ENCODE measurements around the gene UBXN11. TPM values are rescaled to one million over a fixed set of nuclear protein-coding genes. Genes with fewer than 3 reads are reported as not detected.

UBXN11 gene, protein sequence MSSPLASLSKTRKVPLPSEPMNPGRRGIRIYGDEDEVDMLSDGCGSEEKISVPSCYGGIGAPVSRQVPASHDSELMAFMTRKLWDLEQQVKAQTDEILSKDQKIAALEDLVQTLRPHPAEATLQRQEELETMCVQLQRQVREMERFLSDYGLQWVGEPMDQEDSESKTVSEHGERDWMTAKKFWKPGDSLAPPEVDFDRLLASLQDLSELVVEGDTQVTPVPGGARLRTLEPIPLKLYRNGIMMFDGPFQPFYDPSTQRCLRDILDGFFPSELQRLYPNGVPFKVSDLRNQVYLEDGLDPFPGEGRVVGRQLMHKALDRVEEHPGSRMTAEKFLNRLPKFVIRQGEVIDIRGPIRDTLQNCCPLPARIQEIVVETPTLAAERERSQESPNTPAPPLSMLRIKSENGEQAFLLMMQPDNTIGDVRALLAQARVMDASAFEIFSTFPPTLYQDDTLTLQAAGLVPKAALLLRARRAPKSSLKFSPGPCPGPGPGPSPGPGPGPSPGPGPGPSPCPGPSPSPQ
- 10 to 100 TPM; 24.5 to 26.1 TPM for total RNA-seq

DNA sequence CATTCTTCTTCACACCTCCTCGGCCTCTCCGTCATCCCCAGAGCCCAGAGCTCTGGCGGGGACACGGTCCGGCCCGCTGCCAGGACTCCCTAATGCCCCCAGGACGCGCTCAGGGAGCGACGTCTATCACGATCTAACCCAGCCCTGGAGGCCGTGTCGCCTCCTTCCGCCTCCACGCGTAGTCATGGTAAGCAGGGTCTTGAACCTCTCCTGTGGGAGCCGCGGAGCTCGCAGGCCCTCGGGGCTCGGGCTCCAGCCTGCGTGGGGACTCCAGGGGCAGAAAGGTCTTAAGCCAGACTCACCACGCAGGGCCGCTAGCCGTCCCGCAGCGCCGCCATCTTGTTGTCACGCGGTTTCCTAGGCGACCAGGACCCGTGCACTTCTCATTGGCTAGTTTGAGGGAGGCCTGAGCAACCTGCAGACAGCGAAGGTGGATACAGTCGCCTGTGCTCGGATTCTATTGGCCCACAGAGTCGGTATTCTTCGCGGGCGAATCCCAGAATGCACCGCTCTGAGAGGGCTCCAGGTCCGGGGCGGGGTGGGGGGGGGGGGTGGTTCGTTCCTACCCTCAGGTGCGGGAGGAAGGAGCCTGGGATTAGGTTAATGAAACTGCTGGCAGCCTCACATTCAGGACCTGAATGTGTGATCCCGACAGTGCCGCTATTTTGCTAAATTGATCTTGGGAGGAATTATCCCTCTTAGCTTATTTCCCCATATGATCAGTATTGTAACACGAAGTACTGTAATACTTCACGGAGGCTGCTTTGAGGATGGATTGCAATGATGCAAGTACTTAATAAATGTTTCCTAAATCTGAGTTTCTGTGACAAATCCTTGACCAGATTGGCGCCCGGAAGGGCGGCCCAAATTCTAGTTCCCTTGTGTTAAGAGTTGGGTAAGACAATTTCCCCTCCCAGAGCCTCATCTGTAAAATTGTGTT, at the start of gene UBXN11:
UBXN11 (minus strand) TSS at position 347 of the 940 bp plus-strand sequence. CDS start 3,753 bp downstream, outside the sequence.
- H3K4me1 Mint-ChIP-seq (ENCODE audit: low read depth) = peaks cover 32% of the 10 kb centered on the region
- H3K27me3 Mint-ChIP-seq = no peaks in the 10 kb centered on the region
- intact Hi-C loops (cut with micrococcal nuclease) = loop anchor here (5.0 kb wide), 1 partner anchor 166 kb away; the partner anchor contains the start of gene HMGN2
- POLR2A ChIA-PET = interaction anchor here (0.6 to 4.7 kb wide), 11 partner anchors 9 to 1343 kb away, joined by 3 to 58 read pairs (median 4); partner anchors contain the start of genes CD52, DHDDS, PDIK1L and SH3BGRL3
- peak within 1 kb of the TSS; percentile 92 for H3K27ac Mint-ChIP-seq
- no peaks in the 10 kb centered on the region for H3K36me3 Mint-ChIP-seq
- peak; percentile 97 for DNase-seq
- CTCF ChIA-PET = interaction anchor here (1.1 to 23.7 kb wide), 4 partner anchors 12 to 137 kb away, joined by 3 to 886 read pairs (median 41); partner anchors contain the start of genes CD52, SH3BGRL3 and ZNF593
- peak within 1 kb of the TSS; percentile 95 for H3K4me3 Mint-ChIP-seq
- H3K9me3 Mint-ChIP-seq = no peaks in the 10 kb centered on the region

DNA sequence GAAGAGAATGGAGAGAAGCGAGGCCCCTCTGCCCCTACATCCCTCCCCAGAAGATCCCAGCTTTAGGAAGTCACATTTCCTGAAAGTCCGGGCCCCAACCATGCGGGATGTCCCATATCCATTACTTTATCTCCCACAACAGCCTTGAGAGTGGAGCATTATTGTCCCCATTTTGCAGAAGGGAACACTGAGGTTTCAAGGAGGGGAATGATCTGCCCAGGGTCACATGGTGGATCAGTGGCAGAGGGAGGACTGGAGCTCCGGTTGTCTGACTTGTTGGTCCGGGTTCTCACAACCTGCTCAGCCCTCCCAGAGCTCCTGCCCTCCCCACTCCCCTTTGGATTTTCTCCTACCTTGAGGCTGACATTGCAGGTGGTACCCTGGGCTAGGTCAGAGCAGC, 49.7 kb upstream of the UBXN11 start:
- CTCF ChIA-PET = no interaction called here
- DNase-seq = no peak
- POLR2A ChIA-PET = no interaction called here
- Mint-ChIP-seq H3K27me3 (peaks cover 6% of the 10 kb centered on the region), H3K4me3 (no peak overlapping the region), H3K27ac (no peak overlapping the region), H3K36me3 (no peaks in the 10 kb centered on the region), H3K4me1 (ENCODE audit: low read depth) (peaks cover 29% of the 10 kb centered on the region), H3K9me3 (no peaks in the 10 kb centered on the region)
- intact Hi-C loops (cut with micrococcal nuclease) = no loop called here

DNA sequence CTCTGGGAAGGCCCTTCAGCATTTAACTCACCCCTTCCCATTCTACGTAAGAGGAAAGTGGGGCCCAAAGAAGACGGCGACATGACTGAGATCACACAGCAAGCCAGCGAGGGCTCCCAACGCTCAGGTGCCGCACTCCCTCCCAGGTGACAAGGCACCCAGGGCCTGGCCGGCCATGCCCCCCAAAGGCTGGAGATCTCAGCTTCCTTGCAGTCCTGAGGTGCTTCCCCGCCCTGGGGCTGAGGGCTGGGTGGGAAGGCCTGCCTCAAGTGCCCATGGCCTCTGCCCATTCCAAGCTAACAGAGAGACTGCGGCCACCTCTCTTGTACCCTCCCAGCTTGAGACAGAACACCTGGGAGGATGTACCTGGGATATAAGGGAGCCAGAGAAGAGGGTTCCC, 48.5 kb upstream of the UBXN11 start:
- no peaks in the 10 kb centered on the region for H3K36me3 Mint-ChIP-seq
- CTCF ChIA-PET = interaction anchor here (1.4 kb wide), 1 partner anchor 9 kb away, joined by 4 read pairs; no protein-coding TSS in a partner anchor
- no peak overlapping the region for H3K4me3 Mint-ChIP-seq
- POLR2A ChIA-PET = no interaction called here
- H3K27me3 Mint-ChIP-seq = no peaks in the 10 kb centered on the region
- intact Hi-C loops (cut with micrococcal nuclease) = no loop called here
- H3K9me3 Mint-ChIP-seq = no peaks in the 10 kb centered on the region
- peaks cover 18% of the 10 kb centered on the region for H3K4me1 Mint-ChIP-seq (ENCODE audit: low read depth)
- no peak for DNase-seq
- no peak overlapping the region for H3K27ac Mint-ChIP-seq

DNA sequence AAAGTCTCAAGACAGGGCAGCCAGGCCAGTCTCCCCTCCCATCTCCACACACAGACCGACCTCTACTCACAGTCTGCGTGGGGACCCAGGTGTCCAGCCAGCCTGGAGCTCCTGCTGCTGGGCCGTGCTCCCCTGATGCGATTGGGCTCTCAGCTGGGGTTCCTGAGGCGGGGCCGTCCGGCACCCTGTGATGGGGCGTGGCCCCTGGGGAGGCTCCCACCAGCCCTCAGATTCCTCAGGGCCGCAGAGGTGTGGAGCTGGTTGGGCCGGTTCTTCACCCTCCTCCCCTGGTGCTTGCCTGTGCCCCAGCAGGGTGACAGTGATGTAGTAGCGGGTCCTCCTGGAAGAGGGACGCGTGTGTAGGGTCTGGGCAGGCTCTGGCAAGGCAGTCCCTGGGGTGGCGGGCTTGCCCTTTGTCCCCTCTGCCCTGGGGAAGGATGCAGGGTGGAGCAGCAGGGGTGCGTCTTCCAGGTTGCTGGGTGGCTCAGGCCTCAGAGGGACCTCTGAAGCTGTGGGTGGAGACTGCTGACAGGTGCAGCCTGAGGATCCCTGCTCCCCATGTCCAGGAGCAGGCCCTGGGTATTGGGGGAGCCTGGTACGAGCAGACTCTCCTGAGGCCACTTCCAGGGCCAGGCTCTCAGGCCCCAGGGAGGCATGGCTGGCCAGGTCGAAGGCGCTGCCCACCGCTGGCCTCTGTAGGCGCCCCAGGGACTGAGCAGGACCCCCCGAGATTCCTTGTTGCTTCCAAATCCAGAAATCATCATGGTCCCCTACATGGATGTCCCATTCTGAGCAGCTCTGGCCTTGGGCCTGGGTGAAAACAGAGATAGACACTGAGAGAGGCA, 47.8 kb upstream of the UBXN11 start, which contains the start of gene CRYBG2:
CRYBG2 (minus strand) TSS at position 155 of the 845 bp plus-strand sequence. CDS start 7,473 bp downstream, outside the sequence.
- Mint-ChIP-seq H3K36me3 (no peaks in the 10 kb centered on the region), H3K4me1 (ENCODE audit: low read depth) (peaks cover 11% of the 10 kb centered on the region), H3K27ac (peak within 1 kb of the TSS; percentile 38), H3K9me3 (no peaks in the 10 kb centered on the region), H3K4me3 (no peak within 1 kb of the TSS), H3K27me3 (no peaks in the 10 kb centered on the region)
- ChIA-PET POLR2A (no interaction called here), CTCF (interaction anchor here (1.4 to 1.8 kb wide), 2 partner anchors 10 to 63 kb away, joined by 4 to 5 read pairs; no protein-coding TSS in a partner anchor)
- intact Hi-C loops (cut with micrococcal nuclease) = no loop called here
- DNase-seq = no peak

DNA sequence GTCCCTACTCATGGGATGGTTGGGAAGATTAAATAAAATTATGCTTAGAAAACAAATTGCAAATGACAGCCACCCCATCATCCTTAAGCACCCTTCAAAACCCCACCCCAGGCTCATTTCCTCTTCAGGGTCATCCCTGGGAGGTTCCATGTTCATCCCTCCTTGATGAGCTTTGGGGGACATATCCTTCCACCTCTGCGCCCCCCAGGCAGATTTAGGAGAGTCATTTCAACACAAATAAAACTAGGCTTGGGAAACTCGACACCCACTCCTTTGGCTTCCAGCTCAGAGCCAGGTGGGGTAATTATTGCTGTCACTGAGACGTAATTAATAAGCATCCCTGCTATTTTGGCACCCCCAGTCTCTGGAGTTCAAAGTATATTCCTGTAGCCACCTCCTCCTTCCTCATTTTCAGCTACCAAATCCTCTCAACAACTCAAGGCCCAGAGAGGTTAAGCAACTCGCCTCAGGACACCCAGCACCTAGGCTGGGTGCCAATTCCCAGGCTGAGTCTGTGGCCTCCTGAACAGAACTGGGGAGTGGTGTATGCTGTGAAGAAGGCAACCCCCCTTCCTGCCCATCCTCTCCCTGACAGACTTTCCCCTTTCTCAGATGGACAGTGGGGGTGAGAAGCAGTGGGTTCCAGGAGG, 46.9 kb upstream of the UBXN11 start:
- peak overlapping the region; percentile 38 for H3K27ac Mint-ChIP-seq
- no peaks in the 10 kb centered on the region for H3K27me3 Mint-ChIP-seq
- no peak for DNase-seq
- POLR2A ChIA-PET = no interaction called here
- no peaks in the 10 kb centered on the region for H3K9me3 Mint-ChIP-seq
- no peak overlapping the region for H3K4me3 Mint-ChIP-seq
- intact Hi-C loops (cut with micrococcal nuclease) = no loop called here
- CTCF ChIA-PET = interaction anchor here (1.8 kb wide), 1 partner anchor 64 kb away, joined by 5 read pairs; no protein-coding TSS in a partner anchor
- H3K36me3 Mint-ChIP-seq = no peaks in the 10 kb centered on the region
- H3K4me1 Mint-ChIP-seq (ENCODE audit: low read depth) = peaks cover 2% of the 10 kb centered on the region

DNA sequence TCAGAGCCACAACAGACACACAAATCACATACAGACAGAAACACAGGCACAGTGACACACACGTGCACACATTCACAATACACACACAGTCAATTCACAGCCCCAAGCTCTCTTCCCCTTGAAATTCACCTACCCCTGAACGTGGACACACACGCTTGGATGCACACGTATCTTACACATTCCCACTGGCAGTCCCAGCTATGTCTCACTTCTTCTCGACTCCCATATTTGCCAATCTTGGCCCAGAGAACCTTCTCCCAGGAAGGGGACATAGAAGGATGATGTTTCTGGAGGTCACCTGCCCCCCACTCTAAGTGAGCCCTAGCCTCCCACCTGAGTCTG, 45.9 kb upstream of the UBXN11 start:
- POLR2A ChIA-PET = no interaction called here
- no peaks in the 10 kb centered on the region for H3K36me3 Mint-ChIP-seq
- intact Hi-C loops (cut with micrococcal nuclease) = no loop called here
- no peak overlapping the region for H3K27ac Mint-ChIP-seq
- peaks cover 2% of the 10 kb centered on the region for H3K4me1 Mint-ChIP-seq (ENCODE audit: low read depth)
- DNase-seq = no peak
- H3K27me3 Mint-ChIP-seq = no peaks in the 10 kb centered on the region
- H3K4me3 Mint-ChIP-seq = no peak overlapping the region
- no peaks in the 10 kb centered on the region for H3K9me3 Mint-ChIP-seq
- CTCF ChIA-PET = interaction anchor here (0.7 to 1.8 kb wide), 4 partner anchors 10 to 65 kb away, joined by 3 to 5 read pairs (median 4); no protein-coding TSS in a partner anchor

GRCh38 chr1:26351590-26352337, 45.3 kb upstream of the UBXN11 start:
- no peak overlapping the region for H3K27ac Mint-ChIP-seq
- DNase-seq = no peak
- intact Hi-C loops (cut with micrococcal nuclease) = no loop called here
- H3K4me1 Mint-ChIP-seq (ENCODE audit: low read depth) = peaks cover 2% of the 10 kb centered on the region
- CTCF ChIA-PET = interaction anchor here (0.7 to 2.4 kb wide), 4 partner anchors 10 to 48 kb away, joined by 3 to 9 read pairs (median 4); no protein-coding TSS in a partner anchor
- no peaks in the 10 kb centered on the region for H3K9me3 Mint-ChIP-seq
- H3K4me3 Mint-ChIP-seq = no peak overlapping the region
- H3K27me3 Mint-ChIP-seq = no peaks in the 10 kb centered on the region
- POLR2A ChIA-PET = no interaction called here
- no peaks in the 10 kb centered on the region for H3K36me3 Mint-ChIP-seq

- Mint-ChIP-seq H3K9me3 (no peaks in the 10 kb centered on the region), H3K4me3 (peak overlapping the region; percentile 7), H3K4me1 (ENCODE audit: low read depth) (peaks cover 2% of the 10 kb centered on the region), H3K36me3 (no peaks in the 10 kb centered on the region), H3K27ac (no peak overlapping the region), H3K27me3 (no peaks in the 10 kb centered on the region)
- ChIA-PET CTCF (interaction anchor here (0.7 to 2.4 kb wide), 2 partner anchors 13 to 75 kb away, joined by 3 to 9 read pairs; no protein-coding TSS in a partner anchor), POLR2A (no interaction called here)
- intact Hi-C loops (cut with micrococcal nuclease) = no loop called here
- DNase-seq = no peak
Measured at GRCh38 chr1:26350701-26351589, 44.5 kb upstream of the UBXN11 start.

DNA sequence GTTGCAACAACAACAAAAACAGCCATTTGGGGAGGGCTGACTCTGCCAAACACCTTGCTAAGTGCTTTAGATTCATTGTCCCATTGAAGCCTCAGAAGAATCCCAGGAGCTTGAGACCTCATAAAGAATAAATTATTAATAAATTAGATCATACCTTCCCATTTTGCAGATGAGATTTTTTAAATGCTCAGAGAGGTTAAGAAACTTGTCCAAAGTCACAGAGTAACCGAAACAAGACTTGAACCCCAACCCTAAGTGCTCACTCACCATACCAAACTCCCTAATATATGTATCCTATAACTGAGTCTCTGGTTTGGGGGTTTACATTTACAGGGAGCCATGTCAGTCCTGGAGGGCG, 43.9 kb upstream of the UBXN11 start:
- no peak overlapping the region for H3K4me3 Mint-ChIP-seq
- H3K9me3 Mint-ChIP-seq = no peaks in the 10 kb centered on the region
- no peaks in the 10 kb centered on the region for H3K4me1 Mint-ChIP-seq (ENCODE audit: low read depth)
- DNase-seq = no peak
- H3K27me3 Mint-ChIP-seq = no peaks in the 10 kb centered on the region
- ChIA-PET POLR2A (no interaction called here), CTCF (interaction anchor here (0.7 to 2.4 kb wide), 2 partner anchors 13 to 75 kb away, joined by 3 to 9 read pairs; no protein-coding TSS in a partner anchor)
- intact Hi-C loops (cut with micrococcal nuclease) = no loop called here
- no peak overlapping the region for H3K27ac Mint-ChIP-seq
- H3K36me3 Mint-ChIP-seq = no peaks in the 10 kb centered on the region

DNA sequence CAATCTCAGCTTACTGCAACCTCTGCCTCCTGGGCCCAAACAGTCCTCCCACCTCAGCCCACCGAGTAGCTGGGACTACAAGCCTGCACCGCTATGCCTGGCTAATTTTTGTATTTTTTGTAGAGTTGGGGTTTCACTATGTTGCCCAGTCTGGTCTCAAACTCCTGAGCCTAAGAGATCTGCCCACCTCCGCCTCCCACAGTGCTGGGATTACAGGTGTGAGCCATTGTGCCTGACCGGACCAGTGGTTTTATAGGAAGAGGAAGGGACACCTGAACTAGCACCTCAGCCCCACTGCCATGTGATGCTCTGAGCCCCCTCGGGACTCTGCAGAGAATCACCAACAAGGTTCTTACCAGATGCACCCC, 43.4 kb upstream of the UBXN11 start:
- ChIA-PET POLR2A (no interaction called here), CTCF (interaction anchor here (0.6 to 2.4 kb wide), 2 partner anchors 14 to 47 kb away, joined by 4 to 9 read pairs; no protein-coding TSS in a partner anchor)
- Mint-ChIP-seq H3K9me3 (no peaks in the 10 kb centered on the region), H3K4me1 (ENCODE audit: low read depth) (no peaks in the 10 kb centered on the region), H3K27ac (no peak overlapping the region), H3K4me3 (no peak overlapping the region), H3K27me3 (no peaks in the 10 kb centered on the region), H3K36me3 (no peaks in the 10 kb centered on the region)
- intact Hi-C loops (cut with micrococcal nuclease) = no loop called here
- DNase-seq = no peak
